IMR-90 (cell line): ENCODE data around the gene KIF1B.
"Not testable (repeated sequence)": the region's sequence is repeated elsewhere in the genome, so short reads cannot be mapped to it uniquely, and the experiment has no call there.

Experiments used
- CEBPB ChIP-seq: IDR thresholded peaks from 2 replicates; pipeline ENCODE4 v1.6.1; 2012; ENCODE audit warnings: low read depth, low read length, improper control_type of control experiment
- CHD1 ChIP-seq: IDR thresholded peaks from 2 replicates; pipeline ENCODE4 v1.6.1; 2012; ENCODE audit warnings: low read depth, low read length, improper control_type of control experiment
- MAFK ChIP-seq: IDR thresholded peaks from 2 replicates; pipeline ENCODE4 v1.6.1; 2012; ENCODE audit warnings: low read depth, low read length, improper control_type of control experiment
- MAZ ChIP-seq: IDR thresholded peaks from 2 replicates; pipeline ENCODE4 v1.6.1; 2012; ENCODE audit warnings: low read depth, mild to moderate bottlenecking, low read length, improper control_type of control experiment, moderate library complexity, borderline replicate concordance
- MXI1 ChIP-seq: IDR thresholded peaks from 2 replicates; pipeline ENCODE4 v1.6.1; 2012; ENCODE audit warnings: low read depth, mild to moderate bottlenecking, low read length, moderate library complexity, borderline replicate concordance
- POLR2A ChIP-seq: IDR thresholded peaks from 2 replicates; pipeline ENCODE4 v1.6.1; 2012; ENCODE audit warnings: mild to moderate bottlenecking, low read depth, low read length
- RAD21 ChIP-seq: IDR thresholded peaks from 2 replicates; pipeline ENCODE4 v1.6.1; 2012; ENCODE audit warnings: low read length, improper control_type of control experiment
- SMC3 ChIP-seq: fragments of 150-350 bp; IDR thresholded peaks from 2 replicates; pipeline ENCODE4 v1.6.1; 2016; ENCODE audit warnings: low read depth, mild to moderate bottlenecking, antibody characterized with exemption, low read length, moderate library complexity
- TF ChIP-seq, protein P1 (sequence below): conservative IDR thresholded peaks from 2 replicates; pipeline ENCODE4 v1.5.1; 2012; ENCODE audit warnings: mild to moderate bottlenecking, low read depth, low read length, improper control_type of control experiment
- TF ChIP-seq, protein P2 (sequence below): fragments of 150-350 bp; IDR thresholded peaks from 2 replicates; pipeline ENCODE4 v1.6.1; 2017; ENCODE audit warnings: mild to moderate bottlenecking, antibody characterized with exemption, low read length, low read depth

GRCh38 chr1:10425826-10426534 lies 215.6 kb downstream of the KIF1B start:
- TF ChIP-seq, protein P1, sequence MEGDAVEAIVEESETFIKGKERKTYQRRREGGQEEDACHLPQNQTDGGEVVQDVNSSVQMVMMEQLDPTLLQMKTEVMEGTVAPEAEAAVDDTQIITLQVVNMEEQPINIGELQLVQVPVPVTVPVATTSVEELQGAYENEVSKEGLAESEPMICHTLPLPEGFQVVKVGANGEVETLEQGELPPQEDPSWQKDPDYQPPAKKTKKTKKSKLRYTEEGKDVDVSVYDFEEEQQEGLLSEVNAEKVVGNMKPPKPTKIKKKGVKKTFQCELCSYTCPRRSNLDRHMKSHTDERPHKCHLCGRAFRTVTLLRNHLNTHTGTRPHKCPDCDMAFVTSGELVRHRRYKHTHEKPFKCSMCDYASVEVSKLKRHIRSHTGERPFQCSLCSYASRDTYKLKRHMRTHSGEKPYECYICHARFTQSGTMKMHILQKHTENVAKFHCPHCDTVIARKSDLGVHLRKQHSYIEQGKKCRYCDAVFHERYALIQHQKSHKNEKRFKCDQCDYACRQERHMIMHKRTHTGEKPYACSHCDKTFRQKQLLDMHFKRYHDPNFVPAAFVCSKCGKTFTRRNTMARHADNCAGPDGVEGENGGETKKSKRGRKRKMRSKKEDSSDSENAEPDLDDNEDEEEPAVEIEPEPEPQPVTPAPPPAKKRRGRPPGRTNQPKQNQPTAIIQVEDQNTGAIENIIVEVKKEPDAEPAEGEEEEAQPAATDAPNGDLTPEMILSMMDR, result not testable (repeated sequence)
- TF ChIP-seq MAFK, POLR2A, SMC3, RAD21, MXI1, CEBPB, MAZ, CHD1: not testable (repeated sequence)
- TF ChIP-seq, protein P2, sequence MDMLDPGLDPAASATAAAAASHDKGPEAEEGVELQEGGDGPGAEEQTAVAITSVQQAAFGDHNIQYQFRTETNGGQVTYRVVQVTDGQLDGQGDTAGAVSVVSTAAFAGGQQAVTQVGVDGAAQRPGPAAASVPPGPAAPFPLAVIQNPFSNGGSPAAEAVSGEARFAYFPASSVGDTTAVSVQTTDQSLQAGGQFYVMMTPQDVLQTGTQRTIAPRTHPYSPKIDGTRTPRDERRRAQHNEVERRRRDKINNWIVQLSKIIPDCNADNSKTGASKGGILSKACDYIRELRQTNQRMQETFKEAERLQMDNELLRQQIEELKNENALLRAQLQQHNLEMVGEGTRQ, result not testable (repeated sequence)
